Measurements from ENCODE around the gene NAALADL2.
"Not testable (repeated sequence)": the region's sequence is repeated elsewhere in the genome, so short reads cannot be mapped to it uniquely, and the experiment has no call there.

Gene NAALADL2

DNA sequence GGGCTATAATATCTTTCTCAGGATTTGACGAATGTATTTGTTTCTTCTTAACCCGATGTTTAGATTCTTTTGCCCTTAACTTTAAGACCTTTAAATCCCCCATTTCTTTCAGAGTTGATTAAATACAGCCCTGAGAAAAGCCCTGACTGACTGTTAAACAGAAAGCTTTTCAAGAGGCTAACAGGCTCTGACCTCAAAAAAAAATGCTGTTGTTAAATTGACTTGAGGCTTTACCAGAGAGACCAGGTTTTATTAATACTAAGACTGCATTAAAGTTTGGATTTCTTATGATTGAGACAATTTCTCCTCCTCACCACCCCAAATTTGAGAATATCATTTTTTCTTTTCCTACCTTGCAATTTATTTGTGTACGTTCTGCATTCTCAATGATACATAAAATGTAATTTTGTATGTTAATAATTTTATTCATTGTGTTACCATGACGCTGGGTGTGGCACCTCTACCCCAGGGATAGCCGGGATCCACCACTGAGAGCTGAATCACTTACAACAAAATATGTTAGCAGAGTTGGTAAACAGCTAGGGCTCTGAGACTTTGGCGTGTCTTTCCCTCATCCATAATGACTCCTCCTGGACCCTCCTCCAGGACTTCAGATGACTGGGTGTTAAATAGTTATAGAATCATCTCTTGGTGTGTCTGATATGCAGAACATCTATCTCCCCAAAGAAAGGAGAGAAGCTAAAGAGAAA, 753.5 kb downstream of the NAALADL2 start:
- Mint-ChIP-seq H3K4me1 (no peaks in the 10 kb centered on the region), H3K9me3 (peaks cover 3% of the 10 kb centered on the region), H3K27ac (no peak overlapping the region), H3K27me3 (no peaks in the 10 kb centered on the region), H3K36me3 (no peaks in the 10 kb centered on the region), H3K4me3 (no peak overlapping the region)
- DNase-seq, result no peak
- CTCF ChIA-PET, result no interaction called here

DNA sequence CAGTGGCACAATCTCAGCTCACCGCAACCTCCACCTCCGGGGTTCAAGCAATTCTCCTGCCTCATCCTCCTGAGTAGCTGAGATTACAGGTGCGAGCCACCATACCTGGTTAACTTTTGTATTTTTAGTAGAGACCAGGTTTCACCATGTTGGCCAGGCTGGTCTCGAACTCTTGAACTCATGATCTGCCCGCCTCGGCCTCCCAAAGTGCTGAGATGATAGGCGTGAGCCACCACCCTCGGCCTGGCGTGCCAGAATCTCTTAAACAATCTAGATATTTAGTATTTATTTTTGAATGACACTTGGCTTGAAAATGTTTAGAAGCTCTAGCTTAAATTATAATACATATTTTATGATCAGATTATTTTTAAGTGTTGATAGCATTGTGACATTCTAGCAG, 755.0 kb downstream of the NAALADL2 start:
- H3K27ac Mint-ChIP-seq, H3K36me3 Mint-ChIP-seq, CTCF ChIA-PET, DNase-seq, H3K4me3 Mint-ChIP-seq, H3K9me3 Mint-ChIP-seq, H3K4me1 Mint-ChIP-seq, H3K27me3 Mint-ChIP-seq: not testable (repeated sequence)

DNA sequence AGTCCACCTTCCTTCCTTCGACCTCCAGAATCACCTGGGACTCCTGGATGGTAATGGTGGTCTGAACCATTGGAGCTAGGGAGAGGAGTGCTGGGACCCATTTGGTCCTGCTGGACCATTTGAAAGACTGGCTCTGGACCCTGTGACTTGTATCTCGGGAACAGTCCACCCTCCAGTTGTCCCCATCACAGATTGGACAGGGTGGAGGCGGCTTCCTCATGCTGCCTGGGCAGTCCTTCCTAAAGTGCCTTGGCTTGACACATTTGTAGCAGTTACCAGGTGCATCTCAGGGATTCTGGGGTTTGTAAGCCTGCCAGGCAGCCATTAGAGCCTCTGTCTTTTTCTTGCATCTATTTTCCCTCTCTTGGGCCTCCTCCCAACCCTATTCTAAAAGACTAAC, 758.1 kb downstream of the NAALADL2 start:
- CTCF ChIA-PET, result no interaction called here
- Mint-ChIP-seq H3K4me3 (no peak overlapping the region), H3K27me3 (no peaks in the 10 kb centered on the region), H3K9me3 (peaks cover 14% of the 10 kb centered on the region), H3K36me3 (no peaks in the 10 kb centered on the region), H3K4me1 (no peaks in the 10 kb centered on the region), H3K27ac (no peak overlapping the region)
- DNase-seq, result no peak

DNA sequence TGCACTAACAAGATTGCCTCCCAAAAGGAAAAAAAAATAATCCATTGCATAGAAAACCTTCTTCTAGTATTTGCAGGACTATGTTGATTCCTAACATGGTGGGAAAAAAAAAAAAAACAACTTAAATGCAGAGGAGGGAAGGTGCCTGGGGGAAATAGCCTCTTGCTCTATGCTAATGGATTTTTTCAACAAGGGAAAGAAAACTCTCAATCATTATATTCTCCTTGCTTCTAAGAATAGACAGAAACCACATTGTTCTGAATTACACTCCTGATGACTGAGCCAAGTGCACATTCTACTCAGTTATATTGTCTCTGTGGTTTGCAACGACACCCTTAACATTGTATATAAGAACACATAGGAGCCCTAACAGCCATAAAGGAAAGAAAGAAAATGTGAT, 760.2 kb downstream of the NAALADL2 start:
- Mint-ChIP-seq H3K36me3 (no peaks in the 10 kb centered on the region), H3K27ac (no peak overlapping the region), H3K4me3 (no peak overlapping the region), H3K4me1 (no peaks in the 10 kb centered on the region), H3K27me3 (no peaks in the 10 kb centered on the region), H3K9me3 (peaks cover 14% of the 10 kb centered on the region)
- DNase-seq, result no peak
- CTCF ChIA-PET, result no interaction called here

- CTCF ChIA-PET, result no interaction called here
- Mint-ChIP-seq H3K9me3 (peaks cover 14% of the 10 kb centered on the region), H3K36me3 (no peaks in the 10 kb centered on the region), H3K4me1 (no peaks in the 10 kb centered on the region), H3K27ac (no peak overlapping the region), H3K27me3 (no peaks in the 10 kb centered on the region), H3K4me3 (no peak overlapping the region)
- no peak for DNase-seq
Measured at GRCh38 chr3:175620093-175620492, 761.0 kb downstream of the NAALADL2 start.

DNA sequence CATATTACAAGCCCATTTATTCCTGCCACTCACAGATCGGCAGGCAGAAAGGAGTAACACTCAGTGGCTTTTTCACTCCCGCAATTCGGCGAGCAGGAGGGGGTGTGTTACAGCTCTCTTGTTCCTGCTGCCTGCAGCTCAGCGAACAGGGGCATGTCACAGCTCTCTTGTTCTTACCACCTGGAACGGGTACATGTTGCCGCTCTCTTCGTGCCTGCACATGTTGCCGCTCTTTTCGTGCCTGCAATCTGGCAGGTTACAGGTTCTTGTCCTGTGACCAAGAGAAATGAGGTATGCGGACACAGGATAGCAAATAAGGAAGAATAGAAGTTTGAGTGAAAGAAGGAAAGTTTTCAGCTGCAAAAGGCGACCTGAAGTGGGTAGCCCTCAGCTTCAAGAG, 761.4 kb downstream of the NAALADL2 start:
- no peaks in the 10 kb centered on the region for H3K36me3 Mint-ChIP-seq
- no peaks in the 10 kb centered on the region for H3K4me1 Mint-ChIP-seq
- no peaks in the 10 kb centered on the region for H3K27me3 Mint-ChIP-seq
- no peak for DNase-seq
- peaks cover 14% of the 10 kb centered on the region for H3K9me3 Mint-ChIP-seq
- CTCF ChIA-PET, result no interaction called here
- H3K27ac Mint-ChIP-seq, result no peak overlapping the region
- no peak overlapping the region for H3K4me3 Mint-ChIP-seq

- Mint-ChIP-seq H3K27ac (no peak overlapping the region), H3K4me3 (no peak overlapping the region), H3K4me1 (no peaks in the 10 kb centered on the region), H3K36me3 (no peaks in the 10 kb centered on the region), H3K9me3 (peaks cover 8% of the 10 kb centered on the region), H3K27me3 (no peaks in the 10 kb centered on the region)
- DNase-seq, result no peak
- CTCF ChIA-PET, result interaction anchor here (0.8 kb wide), 1 partner anchor 352 kb away, joined by 3 read pairs; no protein-coding TSS in a partner anchor
Measured at GRCh38 chr3:175640958-175641357, 781.8 kb downstream of the NAALADL2 start.

DNA sequence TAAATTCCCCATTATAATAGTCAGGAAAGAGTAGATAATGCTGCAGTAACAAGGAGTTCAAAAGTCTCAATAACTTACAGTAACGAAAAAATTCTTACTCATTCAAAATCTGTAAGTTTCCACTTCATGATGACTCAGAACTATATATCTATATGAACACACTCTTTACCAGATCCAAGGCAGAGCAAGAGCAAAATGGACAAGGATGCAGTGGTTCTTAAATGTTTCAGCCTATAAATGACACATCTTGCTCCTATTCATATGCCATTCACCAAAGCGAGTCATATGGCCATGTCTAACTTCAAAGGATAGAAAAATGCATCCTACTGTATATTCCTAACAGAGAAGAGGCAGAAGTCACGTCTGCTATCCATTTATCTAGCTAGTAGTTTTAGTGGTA, 787.7 kb downstream of the NAALADL2 start:
- Mint-ChIP-seq H3K4me1 (no peaks in the 10 kb centered on the region), H3K9me3 (peaks cover 8% of the 10 kb centered on the region), H3K27me3 (no peaks in the 10 kb centered on the region), H3K4me3 (no peak overlapping the region), H3K36me3 (no peaks in the 10 kb centered on the region), H3K27ac (no peak overlapping the region)
- DNase-seq, result no peak
- CTCF ChIA-PET, result no interaction called here

GRCh38 chr3:175648899-175649298, 789.8 kb downstream of the NAALADL2 start:
- Mint-ChIP-seq H3K4me1 (no peaks in the 10 kb centered on the region), H3K27me3 (no peaks in the 10 kb centered on the region), H3K36me3 (no peaks in the 10 kb centered on the region), H3K9me3 (peaks cover 9% of the 10 kb centered on the region), H3K4me3 (no peak overlapping the region), H3K27ac (no peak overlapping the region)
- no peak for DNase-seq
- CTCF ChIA-PET, result no interaction called here

DNA sequence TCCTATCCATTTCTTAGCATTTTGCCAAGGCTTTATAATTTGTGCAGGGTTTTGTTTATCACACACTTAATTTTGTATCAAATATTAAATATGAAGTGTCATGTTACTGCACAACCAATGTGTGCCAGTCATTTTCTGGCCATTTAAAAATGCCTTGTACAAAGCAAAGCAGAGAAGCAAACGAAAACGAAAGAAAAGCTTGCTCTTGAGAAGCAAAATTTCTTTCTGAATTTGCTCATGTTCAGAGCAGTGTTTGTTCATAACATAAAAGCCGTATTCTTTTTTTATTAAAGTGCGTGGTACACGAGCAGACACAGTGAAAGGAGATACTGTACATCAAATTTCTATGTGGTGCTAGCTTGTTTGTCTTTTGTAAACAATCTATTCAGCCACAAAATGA, 792.6 kb downstream of the NAALADL2 start:
- CTCF ChIA-PET, result no interaction called here
- no peak for DNase-seq
- Mint-ChIP-seq H3K27ac (no peak overlapping the region), H3K9me3 (peaks cover 10% of the 10 kb centered on the region), H3K4me1 (no peaks in the 10 kb centered on the region), H3K36me3 (no peaks in the 10 kb centered on the region), H3K27me3 (no peaks in the 10 kb centered on the region), H3K4me3 (no peak overlapping the region)

DNA sequence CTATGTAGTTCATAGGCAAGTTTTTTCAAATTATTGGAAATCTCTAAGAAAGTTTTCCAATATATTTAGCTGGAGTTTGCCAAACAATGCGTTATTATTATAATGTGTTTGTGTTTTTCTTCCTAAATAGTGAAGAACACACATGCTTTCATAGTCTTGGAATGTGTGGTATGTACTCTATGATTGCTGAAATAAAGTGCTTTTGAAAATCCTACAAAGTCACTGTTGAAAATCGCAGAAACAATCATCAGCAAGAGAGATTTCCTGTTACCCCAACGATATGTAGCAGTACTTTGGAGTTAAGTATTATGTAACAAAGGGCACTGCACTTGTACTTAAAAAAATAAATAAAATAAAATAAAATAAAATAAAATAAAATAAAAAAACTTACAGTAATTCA, 796.2 kb downstream of the NAALADL2 start:
- Mint-ChIP-seq H3K36me3 (no peaks in the 10 kb centered on the region), H3K4me3 (no peak overlapping the region), H3K4me1 (no peaks in the 10 kb centered on the region), H3K27ac (no peak overlapping the region), H3K27me3 (no peaks in the 10 kb centered on the region), H3K9me3 (peaks cover 9% of the 10 kb centered on the region)
- CTCF ChIA-PET, result no interaction called here
- DNase-seq, result no peak

DNA sequence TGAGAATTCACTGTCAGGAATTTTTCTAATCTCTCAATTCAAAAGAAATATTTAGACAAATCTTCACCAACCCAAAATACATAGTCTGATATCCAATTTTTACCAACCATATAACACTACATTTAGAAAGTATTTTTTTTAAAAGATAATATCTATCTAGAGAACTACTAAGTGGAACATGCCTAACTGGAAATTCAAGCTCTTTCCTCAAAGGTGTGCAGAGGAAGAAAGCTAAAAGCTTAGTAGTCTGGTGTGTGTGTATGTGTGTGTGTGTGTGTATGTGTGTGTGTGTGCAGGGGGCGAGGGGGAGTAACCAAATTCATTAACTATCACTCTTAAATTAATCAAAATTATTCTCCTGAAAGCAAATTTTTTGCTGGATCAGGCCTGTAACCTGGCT, 797.3 kb downstream of the NAALADL2 start:
- Mint-ChIP-seq H3K4me1 (no peaks in the 10 kb centered on the region), H3K4me3 (no peak overlapping the region), H3K9me3 (peaks cover 13% of the 10 kb centered on the region), H3K36me3 (no peaks in the 10 kb centered on the region), H3K27ac (no peak overlapping the region), H3K27me3 (no peaks in the 10 kb centered on the region)
- DNase-seq, result no peak
- CTCF ChIA-PET, result no interaction called here

DNA sequence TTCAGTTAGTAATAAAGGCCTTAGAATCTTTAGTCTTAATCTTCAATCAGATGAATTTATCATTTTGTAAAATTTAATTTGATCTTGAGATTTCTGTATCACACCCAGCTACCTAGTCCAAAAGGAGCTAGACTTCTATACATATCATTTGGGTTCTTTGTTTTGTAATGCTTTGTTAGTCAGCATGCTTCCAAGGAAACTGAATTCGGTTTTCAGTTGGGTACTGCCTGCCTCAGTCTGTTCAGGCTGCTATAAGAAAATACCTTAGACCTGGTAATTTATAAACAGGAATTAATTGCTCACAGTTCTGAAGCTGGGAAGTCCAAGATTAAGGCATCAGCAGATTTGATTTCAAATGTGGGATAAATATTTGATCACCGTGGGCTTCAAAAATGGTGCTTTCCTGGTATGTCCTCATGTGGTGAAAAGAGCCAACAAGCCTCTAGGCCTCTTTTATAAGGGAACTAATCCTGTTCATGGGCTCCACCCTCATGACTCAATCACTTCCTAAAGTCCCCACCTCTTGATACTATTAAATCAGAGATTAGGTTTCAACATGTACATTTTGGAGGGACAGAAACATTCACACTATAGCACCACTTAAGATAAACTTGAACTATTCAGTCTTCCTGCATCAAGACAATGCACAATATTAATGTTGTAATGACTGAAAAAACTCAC, 800.7 kb downstream of the NAALADL2 start:
- no peaks in the 10 kb centered on the region for H3K36me3 Mint-ChIP-seq
- no peaks in the 10 kb centered on the region for H3K27me3 Mint-ChIP-seq
- no peaks in the 10 kb centered on the region for H3K4me1 Mint-ChIP-seq
- H3K9me3 Mint-ChIP-seq, result peaks cover 14% of the 10 kb centered on the region
- no peak for DNase-seq
- CTCF ChIA-PET, result no interaction called here
- no peak overlapping the region for H3K27ac Mint-ChIP-seq
- no peak overlapping the region for H3K4me3 Mint-ChIP-seq

- H3K4me3 Mint-ChIP-seq, result no peak overlapping the region
- CTCF ChIA-PET, result no interaction called here
- no peak for DNase-seq
- peaks cover 11% of the 10 kb centered on the region for H3K9me3 Mint-ChIP-seq
- no peaks in the 10 kb centered on the region for H3K4me1 Mint-ChIP-seq
- H3K27me3 Mint-ChIP-seq, result no peaks in the 10 kb centered on the region
- H3K27ac Mint-ChIP-seq, result no peak overlapping the region
- no peaks in the 10 kb centered on the region for H3K36me3 Mint-ChIP-seq
Measured at GRCh38 chr3:175662815-175663214, 803.7 kb downstream of the NAALADL2 start.

GRCh38 chr3:175664911-175665310, 805.8 kb downstream of the NAALADL2 start:
- Mint-ChIP-seq H3K27ac (no peak overlapping the region), H3K4me1 (no peaks in the 10 kb centered on the region), H3K27me3 (no peaks in the 10 kb centered on the region), H3K4me3 (no peak overlapping the region), H3K9me3 (peaks cover 11% of the 10 kb centered on the region), H3K36me3 (no peaks in the 10 kb centered on the region)
- CTCF ChIA-PET, result no interaction called here
- DNase-seq, result no peak

All from activated naive CD4-positive, alpha-beta T cell treated with anti-CD3 and anti-CD28 coated beads, Interleukin-2, amount 10 ng/mL, durations not matched to agents 7 days and 5 days (primary cell).